ENCODE data around the gene DOCK6. TPM values are rescaled to one million over a fixed set of nuclear protein-coding genes. Genes with fewer than 3 reads are reported as not detected.

DOCK6 gene
- total and polyA plus RNA-seq, 2 donors (not counting 1 experiment from before 2014, with no cell fraction given): 6.9 to 17.7 TPM

DNA sequence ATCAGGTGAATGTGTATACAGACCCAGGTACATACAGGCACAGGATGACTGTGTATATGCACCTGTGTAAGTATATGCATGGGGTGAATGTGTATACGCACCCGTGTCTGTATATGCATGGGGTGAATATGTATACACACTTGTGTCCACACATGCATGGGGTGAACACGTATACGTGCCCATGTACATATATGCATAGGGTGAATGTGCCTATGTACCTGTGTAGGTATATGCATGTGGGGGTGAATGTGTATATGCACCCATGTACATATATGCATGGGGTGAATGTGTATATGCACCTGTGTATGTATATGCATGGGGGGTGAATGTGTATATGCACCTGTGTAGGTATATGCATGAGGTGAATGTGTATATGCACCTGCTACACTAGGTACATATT is 29.8 kb downstream of the DOCK6 start:
- no peak overlapping the region for H3K4me3 ChIP-seq (replicated peaks in 1 of 4; ENCODE audit: control extremely low read depth in 1 of 4, insufficient read depth in 1 of 4, low read depth in 3 of 4, low read length in 4 of 4)
- H4K20me1 ChIP-seq (ENCODE audit: control insufficient read depth, extremely low read depth, insufficient read depth, low read length): no peaks in the 10 kb centered on the region
- no peak overlapping the region for H3K9ac ChIP-seq (ENCODE audit: insufficient read depth, low read length)
- no peaks in the 10 kb centered on the region for H3K27me3 ChIP-seq (ENCODE audit: control insufficient read depth, insufficient read depth, low read length)
- no peak overlapping the region for H2AFZ ChIP-seq (ENCODE audit: low read length)
- no peaks in the 10 kb centered on the region for H3K9me3 ChIP-seq (ENCODE audit: control insufficient read depth, insufficient read depth, low read depth, low read length)
- DNase-seq (ENCODE audit: low read depth in 2 of 2): no peak
- H3K79me2 ChIP-seq (ENCODE audit: control insufficient read depth, insufficient read depth, low read length): no peaks in the 10 kb centered on the region
- H3K36me3 ChIP-seq (ENCODE audit: control insufficient read depth, insufficient read depth, low read length): no peaks in the 10 kb centered on the region
- H3K4me1 ChIP-seq (ENCODE audit: control insufficient read depth, extremely low read depth, insufficient read depth, low read length): no peaks in the 10 kb centered on the region
- no peak overlapping the region for H3K4me2 ChIP-seq (ENCODE audit: extremely low read depth, insufficient read depth, low read length)
- no peak overlapping the region for H3K27ac ChIP-seq (ENCODE audit: insufficient read depth, low read length)
- TF ChIP-seq CTCF (conservative IDR thresholded peaks at IDR 0.05 in 1 of 2, IDR thresholded peaks at IDR 0.05 in 1 of 2; ENCODE audit: low read depth in 1 of 2, low read length in 2 of 2) (no peak), EZH2 (IDR thresholded peaks at IDR 0.05; ENCODE audit: low read length, missing control alignments) (no peak)

DNA sequence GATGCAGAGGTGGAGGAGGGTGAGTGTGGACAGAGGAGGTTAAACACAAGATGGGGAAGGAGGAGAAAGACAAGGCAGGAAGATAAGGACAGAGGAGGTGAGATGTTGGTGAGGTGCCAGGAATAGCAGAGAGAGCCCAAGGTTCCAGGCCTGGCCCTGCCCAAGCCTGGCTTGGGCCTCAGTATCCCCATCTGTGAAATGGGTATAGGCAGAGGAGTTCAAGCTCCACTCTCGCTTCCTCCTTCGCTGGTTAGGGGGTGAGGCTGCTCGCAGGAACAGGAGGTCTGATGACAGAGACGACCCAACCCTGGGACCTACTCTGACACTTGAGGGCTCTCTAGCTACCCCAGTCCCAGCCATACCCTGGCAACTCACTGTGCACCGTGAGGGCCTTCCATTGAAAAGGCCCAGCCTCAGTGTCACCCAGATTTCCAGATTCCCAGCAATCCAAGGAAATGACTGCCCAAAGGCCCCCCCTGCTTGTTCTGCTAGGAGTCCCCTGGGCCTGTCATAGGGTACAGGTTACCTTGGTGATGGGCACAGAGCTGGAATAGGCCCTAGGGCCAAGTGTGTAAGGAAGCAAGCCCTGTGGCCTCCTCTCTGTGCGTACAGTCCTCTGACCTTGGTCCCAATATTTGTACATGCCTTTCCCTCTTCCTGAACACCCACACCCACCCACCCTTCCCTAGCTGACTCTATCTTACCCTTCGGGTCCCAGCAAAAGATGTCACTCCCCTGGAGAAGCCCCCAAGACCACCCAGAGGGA is 31.5 kb downstream of the DOCK6 start:
- DNase-seq (ENCODE audit: low read depth in 2 of 2): no peak
- no peak overlapping the region for H3K9ac ChIP-seq (ENCODE audit: insufficient read depth, low read length)
- H3K27ac ChIP-seq (ENCODE audit: insufficient read depth, low read length): no peak overlapping the region
- TF ChIP-seq CTCF (conservative IDR thresholded peaks at IDR 0.05 in 1 of 2, IDR thresholded peaks at IDR 0.05 in 1 of 2; ENCODE audit: low read depth in 1 of 2, low read length in 2 of 2): no peak
- no peak for TF ChIP-seq EZH2 (IDR thresholded peaks at IDR 0.05; ENCODE audit: low read length, missing control alignments)
- no peaks in the 10 kb centered on the region for H3K9me3 ChIP-seq (ENCODE audit: control insufficient read depth, insufficient read depth, low read depth, low read length)
- H3K27me3 ChIP-seq (ENCODE audit: control insufficient read depth, insufficient read depth, low read length): no peaks in the 10 kb centered on the region
- no peaks in the 10 kb centered on the region for H4K20me1 ChIP-seq (ENCODE audit: control insufficient read depth, extremely low read depth, insufficient read depth, low read length)
- H2AFZ ChIP-seq (ENCODE audit: low read length): no peak overlapping the region
- H3K4me3 ChIP-seq (replicated peaks in 1 of 4; ENCODE audit: control extremely low read depth in 1 of 4, insufficient read depth in 1 of 4, low read depth in 3 of 4, low read length in 4 of 4): no peak overlapping the region
- no peaks in the 10 kb centered on the region for H3K4me1 ChIP-seq (ENCODE audit: control insufficient read depth, extremely low read depth, insufficient read depth, low read length)
- H3K4me2 ChIP-seq (ENCODE audit: extremely low read depth, insufficient read depth, low read length): no peak overlapping the region
- H3K36me3 ChIP-seq (ENCODE audit: control insufficient read depth, insufficient read depth, low read length): no peaks in the 10 kb centered on the region
- H3K79me2 ChIP-seq (ENCODE audit: control insufficient read depth, insufficient read depth, low read length): no peaks in the 10 kb centered on the region

- H3K36me3 ChIP-seq (ENCODE audit: control insufficient read depth, insufficient read depth, low read length): no peaks in the 10 kb centered on the region
- no peak for DNase-seq (ENCODE audit: low read depth in 2 of 2)
- H3K79me2 ChIP-seq (ENCODE audit: control insufficient read depth, insufficient read depth, low read length): no peaks in the 10 kb centered on the region
- no peak overlapping the region for H2AFZ ChIP-seq (ENCODE audit: low read length)
- no peaks in the 10 kb centered on the region for H3K4me1 ChIP-seq (ENCODE audit: control insufficient read depth, extremely low read depth, insufficient read depth, low read length)
- H3K4me3 ChIP-seq (replicated peaks in 1 of 4; ENCODE audit: control extremely low read depth in 1 of 4, insufficient read depth in 1 of 4, low read depth in 3 of 4, low read length in 4 of 4): no peak overlapping the region
- no peaks in the 10 kb centered on the region for H3K27me3 ChIP-seq (ENCODE audit: control insufficient read depth, insufficient read depth, low read length)
- TF ChIP-seq CTCF (conservative IDR thresholded peaks at IDR 0.05 in 1 of 2, IDR thresholded peaks at IDR 0.05 in 1 of 2; ENCODE audit: low read depth in 1 of 2, low read length in 2 of 2) (no peak), EZH2 (IDR thresholded peaks at IDR 0.05; ENCODE audit: low read length, missing control alignments) (no peak)
- H3K9me3 ChIP-seq (ENCODE audit: control insufficient read depth, insufficient read depth, low read depth, low read length): no peaks in the 10 kb centered on the region
- no peak overlapping the region for H3K9ac ChIP-seq (ENCODE audit: insufficient read depth, low read length)
- no peaks in the 10 kb centered on the region for H4K20me1 ChIP-seq (ENCODE audit: control insufficient read depth, extremely low read depth, insufficient read depth, low read length)
- no peak overlapping the region for H3K4me2 ChIP-seq (ENCODE audit: extremely low read depth, insufficient read depth, low read length)
- H3K27ac ChIP-seq (ENCODE audit: insufficient read depth, low read length): no peak overlapping the region
Observed at GRCh38 chr19:11227195-11227886, 35.0 kb downstream of the DOCK6 start.
